ENCODE data around the gene FHL5. TPM values are rescaled to one million over a fixed set of nuclear protein-coding genes. Genes with fewer than 3 reads are reported as not detected.

The FHL5 gene
- total RNA-seq, 1 experiment from 2014 or later = not detected

DNA sequence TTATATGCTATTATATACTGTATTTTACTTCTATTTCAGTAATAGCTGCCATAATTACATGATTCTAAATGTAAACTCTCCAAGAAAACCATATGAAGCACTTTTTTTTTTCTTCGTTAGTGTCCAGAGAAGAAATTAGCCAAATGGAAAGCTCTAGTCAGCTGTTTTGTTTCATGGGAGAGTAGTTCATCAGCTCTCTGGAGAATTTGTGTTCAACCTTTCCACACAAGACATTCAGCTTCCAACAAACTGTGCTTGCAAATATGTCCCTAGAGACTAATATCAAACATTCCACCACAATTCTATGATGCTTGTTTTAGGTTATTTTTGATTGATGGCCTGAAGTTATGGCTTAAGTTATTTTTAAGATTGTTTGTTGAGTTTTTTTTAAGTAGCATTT is 19.5 kb downstream of the FHL5 start:
- H3K9me2 ChIP-seq (ENCODE audit: insufficient read depth) = 0 out of 2 replicates have a peak, but pooled peaks cover 10% of the 10 kb centered on the region
- TF ChIP-seq EZH2 (IDR thresholded peaks at IDR 0.05; ENCODE audit: low read depth) = no peak
- TF ChIP-seq, protein P1, sequence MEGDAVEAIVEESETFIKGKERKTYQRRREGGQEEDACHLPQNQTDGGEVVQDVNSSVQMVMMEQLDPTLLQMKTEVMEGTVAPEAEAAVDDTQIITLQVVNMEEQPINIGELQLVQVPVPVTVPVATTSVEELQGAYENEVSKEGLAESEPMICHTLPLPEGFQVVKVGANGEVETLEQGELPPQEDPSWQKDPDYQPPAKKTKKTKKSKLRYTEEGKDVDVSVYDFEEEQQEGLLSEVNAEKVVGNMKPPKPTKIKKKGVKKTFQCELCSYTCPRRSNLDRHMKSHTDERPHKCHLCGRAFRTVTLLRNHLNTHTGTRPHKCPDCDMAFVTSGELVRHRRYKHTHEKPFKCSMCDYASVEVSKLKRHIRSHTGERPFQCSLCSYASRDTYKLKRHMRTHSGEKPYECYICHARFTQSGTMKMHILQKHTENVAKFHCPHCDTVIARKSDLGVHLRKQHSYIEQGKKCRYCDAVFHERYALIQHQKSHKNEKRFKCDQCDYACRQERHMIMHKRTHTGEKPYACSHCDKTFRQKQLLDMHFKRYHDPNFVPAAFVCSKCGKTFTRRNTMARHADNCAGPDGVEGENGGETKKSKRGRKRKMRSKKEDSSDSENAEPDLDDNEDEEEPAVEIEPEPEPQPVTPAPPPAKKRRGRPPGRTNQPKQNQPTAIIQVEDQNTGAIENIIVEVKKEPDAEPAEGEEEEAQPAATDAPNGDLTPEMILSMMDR (conservative IDR thresholded peaks at IDR 0.05) = no peak
- no peaks in the 10 kb centered on the region for H3K4me1 ChIP-seq (replicated peaks; ENCODE audit: insufficient read depth)
- no peak overlapping the region for H3K4me3 ChIP-seq
- no peak overlapping the region for H2AFZ ChIP-seq
- H3K9me3 ChIP-seq (ENCODE audit: insufficient read depth, low read depth) = no peaks in the 10 kb centered on the region; the same call in 1 of the 2 replicates
- H3K36me3 ChIP-seq (ENCODE audit: low read depth) = no peaks in the 10 kb centered on the region
- ChIA-PET CTCF (no interaction called here), POLR2A (ENCODE audit: unreplicated experiment) (no interaction called here)
- no TSS peak for BruUV-seq (replicated peaks)
- no peak overlapping the region for H3K4me2 ChIP-seq
- H4K20me1 ChIP-seq (ENCODE audit: insufficient read depth) = no peaks in the 10 kb centered on the region
- H3K27ac ChIP-seq = no peak overlapping the region
- H3K27me3 ChIP-seq (ENCODE audit: insufficient read depth, low read depth) = no peaks in the 10 kb centered on the region
- no peaks in the 10 kb centered on the region for H3F3A ChIP-seq (ENCODE audit: insufficient read depth, low read depth)
- DNase-seq = no peak
- intact Hi-C loops (cut with micrococcal nuclease; ENCODE audit: unreplicated experiment) = no loop called here
- H3K79me2 ChIP-seq (ENCODE audit: low read depth) = no peaks in the 10 kb centered on the region

DNA sequence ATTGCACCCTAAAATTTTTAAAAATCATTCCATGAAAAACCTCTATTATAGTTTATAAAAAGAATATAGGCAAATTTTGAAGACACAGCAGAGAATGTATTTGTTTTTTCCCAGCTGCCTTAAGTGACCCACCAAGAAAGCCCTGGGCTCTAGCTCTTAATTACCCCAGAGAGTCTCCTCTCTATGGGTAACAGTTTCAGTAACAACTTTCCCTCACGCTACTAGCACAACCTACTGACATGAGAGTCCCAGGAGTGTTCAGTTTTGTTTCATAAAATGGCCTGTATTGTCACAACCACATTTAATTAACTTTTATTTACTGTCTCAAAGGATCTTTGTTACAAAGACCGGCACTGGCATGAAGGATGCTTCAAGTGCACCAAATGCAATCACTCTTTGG is 41.5 kb downstream of the FHL5 start:
- TF ChIP-seq EZH2 (IDR thresholded peaks at IDR 0.05; ENCODE audit: low read depth) = no peak
- TF ChIP-seq, protein P1 (conservative IDR thresholded peaks at IDR 0.05) = no peak
- Histone ChIP-seq H3K9me2 (ENCODE audit: insufficient read depth) (no peaks in the 10 kb centered on the region), H3F3A (ENCODE audit: insufficient read depth, low read depth) (no peaks in the 10 kb centered on the region), H3K4me2 (no peak overlapping the region), H3K27ac (no peak overlapping the region), H3K79me2 (ENCODE audit: low read depth) (no peaks in the 10 kb centered on the region), H3K27me3 (ENCODE audit: insufficient read depth, low read depth) (no peaks in the 10 kb centered on the region), H3K4me1 (replicated peaks; ENCODE audit: insufficient read depth) (no peaks in the 10 kb centered on the region), H3K36me3 (ENCODE audit: low read depth) (no peaks in the 10 kb centered on the region), H3K4me3 (no peak overlapping the region), H4K20me1 (ENCODE audit: insufficient read depth) (no peaks in the 10 kb centered on the region), H3K9me3 (ENCODE audit: insufficient read depth, low read depth) (no peaks in the 10 kb centered on the region), H2AFZ (no peak overlapping the region)
- BruUV-seq (replicated peaks) = no TSS peak
- intact Hi-C loops (cut with micrococcal nuclease; ENCODE audit: unreplicated experiment) = no loop called here
- ChIA-PET POLR2A (ENCODE audit: unreplicated experiment) (no interaction called here), CTCF (no interaction called here)
- DNase-seq = no peak

DNA sequence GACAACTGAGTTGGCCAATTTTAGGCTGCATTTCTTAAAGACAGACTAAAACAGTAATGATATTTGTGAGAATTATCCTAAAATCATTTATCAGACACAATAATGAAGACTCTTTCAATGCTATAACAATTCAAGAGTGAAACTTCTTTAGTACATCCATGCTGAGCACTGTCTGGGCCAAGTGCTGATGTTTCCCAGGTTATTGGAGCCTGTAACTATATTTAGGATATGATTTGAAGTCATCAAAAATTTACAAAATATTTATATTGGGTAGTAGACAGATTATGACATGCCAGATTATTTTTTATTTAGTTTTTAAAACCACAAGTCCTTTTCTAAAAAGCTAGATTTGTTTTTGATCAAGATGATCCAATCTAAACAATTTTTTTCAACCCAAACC is 45.1 kb downstream of the FHL5 start:
- ChIA-PET POLR2A (ENCODE audit: unreplicated experiment) (no interaction called here), CTCF (no interaction called here)
- no peak overlapping the region for H3K4me2 ChIP-seq
- H3K36me3 ChIP-seq (ENCODE audit: low read depth) = no peaks in the 10 kb centered on the region
- no peaks in the 10 kb centered on the region for H3K9me2 ChIP-seq (ENCODE audit: insufficient read depth)
- no peak overlapping the region for H3K4me3 ChIP-seq
- no peak overlapping the region for H3K27ac ChIP-seq
- H3K79me2 ChIP-seq (ENCODE audit: low read depth) = no peaks in the 10 kb centered on the region
- BruUV-seq (replicated peaks) = no TSS peak
- DNase-seq = no peak
- TF ChIP-seq, protein P1 (conservative IDR thresholded peaks at IDR 0.05) = no peak
- TF ChIP-seq EZH2 (IDR thresholded peaks at IDR 0.05; ENCODE audit: low read depth) = no peak
- H2AFZ ChIP-seq = no peak overlapping the region
- intact Hi-C loops (cut with micrococcal nuclease; ENCODE audit: unreplicated experiment) = no loop called here
- no peaks in the 10 kb centered on the region for H3F3A ChIP-seq (ENCODE audit: insufficient read depth, low read depth)
- no peaks in the 10 kb centered on the region for H3K4me1 ChIP-seq (replicated peaks; ENCODE audit: insufficient read depth)
- no peaks in the 10 kb centered on the region for H3K9me3 ChIP-seq (ENCODE audit: insufficient read depth, low read depth)
- no peaks in the 10 kb centered on the region for H3K27me3 ChIP-seq (ENCODE audit: insufficient read depth, low read depth)
- H4K20me1 ChIP-seq (ENCODE audit: insufficient read depth) = no peaks in the 10 kb centered on the region

Data from PC-9 (cell line).